Measurements from ENCODE around the gene LMNB1. TPM values are rescaled to one million over a fixed set of nuclear protein-coding genes. Genes with fewer than 3 reads are reported as not detected.

LMNB1 gene
- polyA plus RNA-seq, 1 donor (not counting 4 experiments of a cell fraction or from before 2014, with no cell fraction given), result 11.0 TPM

- Histone ChIP-seq H3K4me3 (ENCODE audit: control insufficient read depth in 2 of 3, extremely low read depth in 1 of 3, insufficient read depth in 2 of 3, low read depth in 1 of 3, low read length in 3 of 3) (no peak overlapping the region), H3K9me3 (ENCODE audit: control insufficient read depth, low read depth, low read length) (no peaks in the 10 kb centered on the region), H3K4me2 (ENCODE audit: control insufficient read depth, extremely low read depth, insufficient read depth, low read depth, low read length) (no peak overlapping the region), H3K79me2 (ENCODE audit: control insufficient read depth, insufficient read depth, low read length) (no peaks in the 10 kb centered on the region), H3K9ac (ENCODE audit: control insufficient read depth, extremely low read depth, insufficient read depth, low read length) (no peak overlapping the region), H3K36me3 (ENCODE audit: control insufficient read depth in 2 of 2, extremely low read depth in 1 of 2, insufficient read depth in 2 of 2, low read length in 2 of 2) (peaks cover 0 to 3% of the 10 kb centered on the region in 2 experiments), H2AFZ (ENCODE audit: control insufficient read depth, low read length) (no peak overlapping the region), H3K27ac (ENCODE audit: control insufficient read depth, insufficient read depth, low read length) (no peak overlapping the region), H3K9me1 (ENCODE audit: control insufficient read depth, extremely low read depth, insufficient read depth, low read length) (no peaks in the 10 kb centered on the region), H3K27me3 (ENCODE audit: control insufficient read depth, extremely low read depth, insufficient read depth, low read length) (no peaks in the 10 kb centered on the region), H4K20me1 (ENCODE audit: control insufficient read depth, extremely low read depth, insufficient read depth, low read length) (no peaks in the 10 kb centered on the region), H3K4me1 (ENCODE audit: control insufficient read depth, extremely low read depth, insufficient read depth, low read length) (no peaks in the 10 kb centered on the region)
- TF ChIP-seq EZH2 (IDR thresholded peaks at IDR 0.05; ENCODE audit: low read length) (no peak), CTCF (optimal IDR thresholded peaks at IDR 0.05 in 1 of 3, IDR thresholded peaks at IDR 0.05 in 1 of 3, conservative IDR thresholded peaks at IDR 0.05 in 1 of 3; ENCODE audit: extremely low read depth in 1 of 3, insufficient read depth in 2 of 3, low read length in 3 of 3) (no peak)
- no peak for FAIRE-seq
- DNase-seq (ENCODE audit: low read depth, low spot score), result no peak
- dilution Hi-C loops (cut with MboI; ENCODE audit: extremely low pct_ligation_motif_present, low sequenced_read_pairs), result no loop called here
These were observed 54.2 kb downstream of the LMNB1 start for GRCh38 chr5:126831156-126831555.

GRCh38 chr5:126836778-126837177 lies 59.8 kb downstream of the LMNB1 start:
- no peak for TF ChIP-seq EZH2 (IDR thresholded peaks at IDR 0.05; ENCODE audit: low read length)
- TF ChIP-seq CTCF (optimal IDR thresholded peaks at IDR 0.05 in 1 of 3, IDR thresholded peaks at IDR 0.05 in 1 of 3, conservative IDR thresholded peaks at IDR 0.05 in 1 of 3; ENCODE audit: extremely low read depth in 1 of 3, insufficient read depth in 2 of 3, low read length in 3 of 3), result no peak
- Histone ChIP-seq H3K4me3 (ENCODE audit: control insufficient read depth in 2 of 3, extremely low read depth in 1 of 3, insufficient read depth in 2 of 3, low read depth in 1 of 3, low read length in 3 of 3) (no peak overlapping the region), H3K4me1 (ENCODE audit: control insufficient read depth, extremely low read depth, insufficient read depth, low read length) (no peaks in the 10 kb centered on the region), H3K9me3 (ENCODE audit: control insufficient read depth, low read depth, low read length) (no peaks in the 10 kb centered on the region), H3K27me3 (ENCODE audit: control insufficient read depth, extremely low read depth, insufficient read depth, low read length) (no peaks in the 10 kb centered on the region), H3K27ac (ENCODE audit: control insufficient read depth, insufficient read depth, low read length) (no peak overlapping the region), H3K79me2 (ENCODE audit: control insufficient read depth, insufficient read depth, low read length) (no peaks in the 10 kb centered on the region), H3K4me2 (ENCODE audit: control insufficient read depth, extremely low read depth, insufficient read depth, low read depth, low read length) (no peak overlapping the region), H3K9me1 (ENCODE audit: control insufficient read depth, extremely low read depth, insufficient read depth, low read length) (no peaks in the 10 kb centered on the region), H4K20me1 (ENCODE audit: control insufficient read depth, extremely low read depth, insufficient read depth, low read length) (no peaks in the 10 kb centered on the region), H3K9ac (ENCODE audit: control insufficient read depth, extremely low read depth, insufficient read depth, low read length) (no peak overlapping the region), H2AFZ (ENCODE audit: control insufficient read depth, low read length) (no peak overlapping the region), H3K36me3 (ENCODE audit: control insufficient read depth in 2 of 2, extremely low read depth in 1 of 2, insufficient read depth in 2 of 2, low read length in 2 of 2) (peaks cover 0 to 3% of the 10 kb centered on the region in 2 experiments)
- DNase-seq (ENCODE audit: low read depth, low spot score), result no peak
- dilution Hi-C loops (cut with MboI; ENCODE audit: extremely low pct_ligation_motif_present, low sequenced_read_pairs), result no loop called here
- no peak for FAIRE-seq

Data from keratinocyte (primary cell).